NCI-H2196 (cell line): ENCODE results near the gene OR10H4.
"Not testable (repeated sequence)": the region's sequence is repeated elsewhere in the genome, so short reads cannot be mapped to it uniquely, and the experiment has no call there.

Experiments used
- DNase-seq: peaks from one replicate; lab custom pipeline; 2025; ENCODE audit not compliant: unreplicated experiment; lab: John Stamatoyannopoulos, UW

OR10H4 gene

DNA sequence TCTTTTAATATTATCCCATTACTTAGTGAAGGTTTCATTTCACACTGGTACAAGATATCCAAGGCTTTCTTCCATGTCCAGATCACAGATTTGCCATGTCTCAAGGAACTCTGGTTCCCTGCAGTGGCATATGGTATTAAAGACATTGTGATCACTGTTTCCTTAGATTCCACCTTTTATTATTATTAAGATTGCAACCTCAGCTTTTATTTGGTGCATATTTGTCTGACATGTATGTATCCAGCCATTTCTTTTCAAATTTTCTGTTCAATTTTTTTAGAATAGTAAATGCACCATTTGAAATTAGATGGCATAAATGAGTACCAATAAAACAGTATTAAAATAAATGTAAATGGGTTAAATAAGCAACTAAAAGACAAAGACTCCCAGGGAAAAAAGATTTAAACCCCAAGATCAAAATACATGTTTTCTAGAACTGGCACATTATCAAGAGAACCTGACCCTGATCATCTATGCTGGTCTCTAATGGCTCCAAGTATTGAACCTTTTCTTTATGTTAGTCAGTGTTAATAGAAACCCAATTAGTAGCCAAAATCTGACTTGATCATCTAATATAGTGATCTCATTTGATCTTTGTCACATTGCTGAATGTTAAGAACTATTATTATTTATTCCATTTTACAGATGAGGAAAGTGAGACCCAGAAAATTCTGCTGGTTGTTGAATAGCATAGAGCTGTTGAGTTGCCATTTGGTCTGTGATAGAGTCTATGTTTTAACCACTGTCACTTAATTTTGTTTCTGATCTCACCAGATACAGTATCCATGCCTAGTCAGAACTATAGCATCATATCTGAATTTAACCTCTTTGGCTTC, at the start of gene OR10H4:
Gene OR10H4 (plus strand): TSS at position 786 of the 836 bp plus-strand sequence. CDS start 0 bp downstream, at position 786.
- no peak for DNase-seq

GRCh38 chr19:15899561-15899960, 49.2 kb upstream of the OR10H4 start:
- not testable (repeated sequence) for DNase-seq

- not testable (repeated sequence) for DNase-seq
These were observed 48.8 kb upstream of the OR10H4 start for GRCh38 chr19:15900032-15900431.

GRCh38 chr19:15900504-15900903, 48.3 kb upstream of the OR10H4 start:
- DNase-seq: no peak

- DNase-seq: no peak
These were observed 46.6 kb upstream of the OR10H4 start for GRCh38 chr19:15902254-15902653.

DNA sequence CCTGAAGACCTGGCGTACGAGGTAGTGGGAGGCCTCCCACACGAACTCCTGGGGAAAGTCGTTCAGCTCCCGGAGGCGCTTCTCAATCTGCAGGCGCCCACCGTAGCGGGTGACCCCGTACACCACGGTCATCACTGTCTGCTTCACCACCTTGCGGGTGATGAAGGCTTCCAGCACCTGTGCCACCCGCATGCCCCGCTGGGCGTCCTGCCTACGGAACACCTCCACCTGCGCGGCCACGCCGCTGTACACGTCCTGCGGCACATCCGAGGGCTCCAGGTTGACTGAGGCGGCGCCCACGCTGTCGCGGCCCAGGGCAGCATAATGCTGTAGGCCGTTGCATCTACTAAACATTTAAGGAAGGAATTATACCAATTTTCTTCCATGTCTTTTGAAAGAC, 45.9 kb upstream of the OR10H4 start:
- not testable (repeated sequence) for DNase-seq

DNA sequence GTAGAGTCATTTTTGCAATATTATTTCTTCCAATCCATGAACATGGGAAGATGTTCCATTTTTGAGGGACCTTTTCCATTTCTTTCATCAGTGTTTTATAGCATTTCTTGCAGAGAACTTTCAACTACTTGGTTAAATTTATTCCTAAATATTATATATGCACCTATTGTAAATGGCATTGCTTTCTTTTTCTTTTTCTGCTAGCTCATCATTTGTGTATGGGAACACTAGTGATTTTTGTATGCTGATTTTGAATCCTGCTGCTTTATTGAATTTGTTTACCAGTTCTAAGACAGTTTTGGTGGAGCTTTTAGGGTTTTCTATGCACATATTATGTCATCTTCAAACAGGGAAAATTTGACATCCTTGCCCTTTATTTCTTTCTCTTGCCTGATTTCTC, 43.8 kb upstream of the OR10H4 start:
- DNase-seq: no peak

- no peak for DNase-seq
These were observed 37.1 kb upstream of the OR10H4 start for GRCh38 chr19:15911599-15912235.

GRCh38 chr19:15913384-15913783, 35.4 kb upstream of the OR10H4 start:
- DNase-seq: no peak

- DNase-seq: no peak
These were observed 35.0 kb upstream of the OR10H4 start for GRCh38 chr19:15913830-15914229.

DNA sequence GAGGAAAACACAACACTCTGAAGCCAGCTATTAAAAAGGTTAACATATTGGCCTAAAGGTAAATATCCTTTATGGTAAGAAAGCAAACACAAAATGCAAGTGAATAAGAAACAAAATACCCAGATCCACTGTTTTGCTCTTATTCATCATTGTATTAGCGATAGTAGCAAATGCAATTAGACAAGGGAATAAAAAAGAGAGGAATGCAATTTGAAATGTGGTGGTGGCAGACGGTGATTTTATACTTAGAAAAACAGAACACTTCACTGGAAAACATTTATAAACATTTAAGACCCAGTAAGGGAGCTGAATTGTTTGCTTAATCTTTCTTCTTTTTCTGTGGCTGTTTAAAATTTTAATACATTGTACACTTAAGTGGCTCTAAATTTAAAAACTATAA, 33.7 kb upstream of the OR10H4 start:
- DNase-seq: no peak

- DNase-seq: no peak
These were observed 29.6 kb upstream of the OR10H4 start for GRCh38 chr19:15919243-15919642.

DNA sequence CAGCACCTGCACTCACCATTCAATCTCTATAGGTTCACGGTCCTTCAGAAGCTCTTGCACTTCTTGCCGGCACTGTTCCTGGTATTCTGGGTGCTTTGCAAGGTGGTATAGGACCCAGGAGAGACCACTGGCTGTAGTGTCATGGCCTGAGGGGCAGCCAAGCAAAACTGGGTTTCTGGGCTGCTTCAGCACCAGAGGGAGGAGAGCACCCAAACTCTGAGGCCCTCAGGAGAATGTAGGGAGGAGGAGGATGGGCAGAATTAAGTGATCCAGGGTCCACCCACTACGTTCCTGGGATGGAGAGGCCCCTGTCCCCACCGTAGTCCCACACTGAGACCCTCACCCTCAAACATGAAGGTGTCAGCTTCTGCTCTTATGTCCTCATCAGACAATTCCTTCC, 26.8 kb upstream of the OR10H4 start:
- no peak for DNase-seq

DNA sequence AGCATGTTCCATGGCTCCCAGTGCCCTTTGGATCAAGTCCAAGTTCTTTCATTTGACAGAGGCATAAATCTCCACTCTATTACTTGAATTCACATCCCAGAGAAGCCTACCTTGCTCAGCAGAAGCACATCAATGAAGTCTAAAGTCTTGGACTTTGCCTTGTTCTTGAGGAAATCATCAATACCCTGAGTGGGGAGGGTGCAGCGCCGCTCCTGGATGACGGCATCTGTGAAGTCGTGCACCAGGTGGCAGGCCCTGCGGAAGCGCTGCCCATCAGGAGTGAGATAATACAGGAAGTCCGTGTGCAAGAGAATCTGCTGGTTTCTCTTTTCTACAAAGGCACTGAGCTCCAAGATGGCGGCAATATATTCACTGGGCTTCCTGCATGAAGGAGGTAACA, 25.1 kb upstream of the OR10H4 start:
- no peak for DNase-seq

DNA sequence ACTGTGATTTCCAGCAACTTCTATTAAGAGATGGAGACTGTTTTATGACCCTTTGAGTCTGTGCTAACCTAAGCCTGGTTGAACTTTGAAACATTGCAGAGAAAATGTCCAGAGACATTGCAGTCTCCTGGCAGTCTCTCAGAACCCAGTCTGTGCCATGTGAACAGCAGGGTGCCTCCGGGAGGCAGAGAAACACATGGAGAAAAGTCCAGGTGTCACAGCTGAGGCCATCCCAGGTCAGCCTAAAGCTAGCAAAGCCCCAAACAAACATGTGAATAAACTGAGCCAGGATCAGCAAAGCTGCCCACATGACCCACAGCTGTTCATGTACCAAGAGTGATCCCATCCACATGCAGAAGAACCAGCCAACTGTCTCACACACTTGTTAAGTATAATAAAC, 22.3 kb upstream of the OR10H4 start:
- no peak for DNase-seq

GRCh38 chr19:15928321-15928720, 20.5 kb upstream of the OR10H4 start:
- no peak for DNase-seq

GRCh38 chr19:15933761-15934331, 15.0 kb upstream of the OR10H4 start:
- not testable (repeated sequence) for DNase-seq

DNA sequence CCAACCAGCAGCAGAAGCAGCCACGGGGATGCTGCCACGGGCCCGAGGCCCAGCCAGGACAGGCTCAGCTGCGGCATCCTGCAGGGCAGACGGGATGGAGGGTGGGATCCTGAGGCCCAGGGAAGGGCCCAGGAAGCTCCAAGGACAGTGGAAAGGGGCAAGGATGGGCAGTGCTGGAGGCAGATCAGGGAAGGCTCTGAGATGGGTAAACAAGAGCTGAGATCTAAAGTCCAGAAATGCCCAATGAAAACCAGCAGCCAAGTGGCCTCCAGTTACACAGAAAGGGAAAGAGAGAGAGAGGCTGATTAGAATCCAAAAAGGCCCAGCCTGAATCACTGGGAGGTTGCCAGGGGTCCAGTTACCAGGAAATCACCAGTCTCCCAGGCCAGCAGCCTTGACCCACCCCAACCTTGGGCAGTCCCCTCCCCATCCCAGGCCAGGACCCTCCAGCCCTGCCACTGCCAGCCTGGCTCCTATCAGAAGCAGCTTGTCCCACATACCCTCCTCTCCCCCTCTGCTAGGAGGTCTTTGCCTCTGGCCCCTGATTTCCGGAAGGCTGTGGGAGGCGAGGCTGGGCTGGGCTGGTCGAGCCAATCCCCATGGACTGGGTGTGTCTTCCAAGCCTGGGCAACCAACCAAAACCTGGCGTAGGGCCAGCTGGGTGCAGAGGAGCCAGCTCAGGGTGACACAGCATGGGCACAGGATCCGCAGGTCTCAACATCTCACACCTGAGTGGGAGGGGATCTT, 14.3 kb upstream of the OR10H4 start, which contains the start of gene CYP4F11:
Gene CYP4F11 (minus strand): TSS at position 198 of the 747 bp plus-strand sequence. CDS start 121 bp downstream, at position 77.
- DNase-seq: peak; percentile 93

GRCh38 chr19:15935167-15935702, 13.6 kb upstream of the OR10H4 start:
- peak; percentile 76 for DNase-seq

DNA sequence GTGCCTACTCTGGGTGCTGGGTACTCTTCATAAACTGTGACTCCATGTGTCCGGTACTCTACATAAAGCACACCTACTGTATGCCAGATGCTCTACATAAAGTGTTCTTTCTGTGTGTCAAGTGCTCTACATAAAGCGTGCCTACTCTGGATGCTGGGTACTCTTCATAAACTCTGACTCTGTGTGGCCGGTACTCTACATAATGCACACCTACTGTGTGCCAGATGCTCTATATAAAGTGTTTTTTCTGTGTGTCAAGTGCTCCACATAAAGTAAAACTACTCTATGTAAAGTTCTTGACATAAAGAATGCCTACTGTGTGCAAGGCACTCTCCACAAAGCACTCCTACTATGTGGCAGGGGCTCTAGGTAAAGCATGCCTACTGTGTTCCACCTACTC, 12.6 kb upstream of the OR10H4 start:
- DNase-seq: no peak

DNA sequence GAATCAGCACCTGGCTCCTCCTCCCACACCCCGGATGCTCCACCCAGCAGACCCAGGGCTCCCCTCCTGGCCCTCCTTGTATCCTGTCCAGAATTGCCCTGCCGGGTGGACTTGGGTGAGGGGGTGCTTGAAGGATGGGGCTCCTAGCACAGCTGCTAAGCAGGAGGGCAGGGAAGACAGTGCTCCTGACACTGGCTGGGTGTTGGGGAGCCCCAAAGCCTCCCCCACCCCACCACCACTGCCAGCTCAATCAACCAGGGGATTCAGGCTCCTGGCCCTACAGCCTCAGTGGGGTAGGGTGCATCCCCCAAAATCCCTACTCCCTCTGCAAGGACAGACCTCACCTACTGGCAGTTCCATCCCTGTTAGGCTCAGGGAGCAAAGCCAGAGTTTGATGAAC, 11.9 kb upstream of the OR10H4 start:
- no peak for DNase-seq
